ENCODE measurements around the gene MED23.

GRCh38 chr6:131641554-131641953 is 13.5 kb upstream of the MED23 start:
- TF ChIP-seq EZH2phosphoT487 (IDR thresholded peaks at IDR 0.05; ENCODE audit: unreplicated experiment) (no peak), EZH2 (IDR thresholded peaks at IDR 0.05; ENCODE audit: low read depth, unreplicated experiment) (no peak), POLR2AphosphoS5 (IDR thresholded peaks at IDR 0.05; ENCODE audit: low read depth) (no peak), CTCF (conservative IDR thresholded peaks at IDR 0.05; ENCODE audit: low read depth in 2 of 2) (no peak), REST (IDR thresholded peaks at IDR 0.05; ENCODE audit: unreplicated experiment) (no peak), CREB1 (CRISPR knock-in tag; IDR thresholded peaks at IDR 0.05; ENCODE audit: low read depth) (no peak), ZNF331 (CRISPR knock-in tag; IDR thresholded peaks at IDR 0.05; ENCODE audit: low read depth) (no peak), JUNB (IDR thresholded peaks at IDR 0.05; ENCODE audit: unreplicated experiment) (no peak), ETS1 (IDR thresholded peaks at IDR 0.05) (no peak), ZNF462 (CRISPR knock-in tag; IDR thresholded peaks at IDR 0.05) (no peak), ZNF114 (CRISPR knock-in tag; IDR thresholded peaks at IDR 0.05) (no peak)
